CD14-positive monocyte (primary cell): Measurements from ENCODE around the gene PTPRN2. TPM values are rescaled to one million over a fixed set of nuclear protein-coding genes. Genes with fewer than 3 reads are reported as not detected.

Source experiments
- DNase-seq, 3 donors: peaks; one replicate each; pipeline ENCODE4 v3.0.0-alpha.2; 2011 to 2022
- H2AFZ ChIP-seq: 2 replicates; pipeline ENCODE4 v1.6.0; 2012; ENCODE audit warnings: mild to moderate bottlenecking, low read depth, low read length, inconsistent platforms; ENCODE audit not compliant: insufficient read depth, poor library complexity, severe bottlenecking
- H3K27ac ChIP-seq, 2 donors: 1 replicate in 1 of 2; 2 replicates in 1 of 2; pipeline ENCODE4 v1.5.1; 2012 to 2013; ENCODE audit warnings: low read length in 2 of 2, control low read depth in 1 of 2, inconsistent platforms in 1 of 2, low read depth in 1 of 2, mild to moderate bottlenecking in 1 of 2
- H3K27me3 ChIP-seq, 2 donors: one replicate each; pipeline versions ENCODE4 v1.6.0 to v1.6.1; 2011 to 2013; ENCODE audit warnings: low read length in 2 of 2; ENCODE audit not compliant: control insufficient read depth in 2 of 2, insufficient read depth in 2 of 2
- H3K36me3 ChIP-seq, 2 donors: replicated peaks in 1 of 2; 1 replicate in 1 of 2; 2 replicates in 1 of 2; pipeline versions ENCODE4 v1.5.1 to v1.6.1; 2012 to 2013; ENCODE audit warnings: low read length in 2 of 2, control low read depth in 1 of 2, inconsistent platforms in 1 of 2, mild to moderate bottlenecking in 1 of 2; ENCODE audit not compliant: insufficient read depth in 2 of 2, control insufficient read depth in 1 of 2
- H3K4me1 ChIP-seq, 2 donors: 1 replicate in 1 of 2; 2 replicates in 1 of 2; pipeline versions ENCODE4 v1.5.1 to v1.6.1; 2012 to 2013; ENCODE audit warnings: low read length in 2 of 2, control low read depth in 1 of 2, inconsistent platforms in 1 of 2, mild to moderate bottlenecking in 1 of 2, moderate library complexity in 1 of 2; ENCODE audit not compliant: insufficient read depth in 2 of 2, control insufficient read depth in 1 of 2
- H3K4me2 ChIP-seq: replicated peaks from 2 replicates; pipeline ENCODE3; 2012; ENCODE audit warnings: low read length, moderate library complexity, mild to moderate bottlenecking; ENCODE audit not compliant: poor library complexity, severe bottlenecking; ENCODE audit errors: extremely low read depth
- H3K4me3 ChIP-seq, 3 experiments: fragments of 200-600 bp in 1 of 3; sonication (generic) in 1 of 3; replicated peaks in 1 of 3; 1 replicate in 2 of 3; 2 replicates in 1 of 3; pipeline ENCODE4 v1.5.1; 2011 to 2013; ENCODE audit warnings: low read length in 3 of 3, mild to moderate bottlenecking in 3 of 3, control low read depth in 2 of 3, low read depth in 2 of 3, inconsistent platforms in 1 of 3, moderate library complexity in 1 of 3
- H3K79me2 ChIP-seq: 2 replicates; pipeline ENCODE4 v1.6.0; 2012; ENCODE audit warnings: mild to moderate bottlenecking, control low read depth, inconsistent platforms, low read length, moderate library complexity; ENCODE audit not compliant: insufficient read depth
- H3K9ac ChIP-seq: 2 replicates; pipeline ENCODE4 v1.6.0; 2017; ENCODE audit warnings: low read length, mild to moderate bottlenecking; ENCODE audit not compliant: insufficient read depth, poor library complexity, severe bottlenecking
- H3K9me3 ChIP-seq, 2 donors: replicated peaks in 1 of 2; 1 replicate in 1 of 2; 2 replicates in 1 of 2; pipeline versions ENCODE4 v1.5.1 to v1.6.1; 2012 to 2013; ENCODE audit warnings: low read length in 2 of 2, control low read depth in 1 of 2; ENCODE audit not compliant: control insufficient read depth in 1 of 2, insufficient read depth in 1 of 2
- H4K20me1 ChIP-seq: 2 replicates; pipeline ENCODE4 v1.6.0; 2012; ENCODE audit warnings: mild to moderate bottlenecking, low read length, control low read depth, moderate library complexity; ENCODE audit not compliant: insufficient read depth
- H3K27ac Mint-ChIP-seq, 7 donors: one replicate each; pipeline ENCODE4 v1.8.0; 2020; ENCODE audit warnings: mild to moderate bottlenecking in 7 of 7, mixed read lengths in 7 of 7, moderate library complexity in 6 of 7, inconsistent platforms in 2 of 7
- H3K27me3 Mint-ChIP-seq, 3 donors: one replicate each; pipeline ENCODE4 v1.8.0; 2021 to 2022; ENCODE audit warnings: low read depth in 3 of 3, mild to moderate bottlenecking in 3 of 3, mixed read lengths in 3 of 3, moderate library complexity in 3 of 3, inconsistent platforms in 1 of 3
- H3K36me3 Mint-ChIP-seq, 2 donors: one replicate each; pipeline ENCODE4 v1.8.0; 2020; ENCODE audit warnings: mixed read lengths in 2 of 2, inconsistent platforms in 1 of 2, mild to moderate bottlenecking in 1 of 2
- H3K4me1 Mint-ChIP-seq: one replicate; pipeline ENCODE4 v1.8.0; 2020; ENCODE audit warnings: mild to moderate bottlenecking, mixed read lengths
- H3K4me3 Mint-ChIP-seq, 2 donors: one replicate each; pipeline ENCODE4 v1.8.0; 2020; ENCODE audit warnings: mild to moderate bottlenecking in 2 of 2, mixed read lengths in 2 of 2, moderate library complexity in 1 of 2
- H3K9me3 Mint-ChIP-seq, 7 donors: one replicate each; pipeline ENCODE4 v1.8.0; 2020 to 2022; ENCODE audit warnings: mixed read lengths in 7 of 7, mild to moderate bottlenecking in 6 of 7, moderate library complexity in 6 of 7, inconsistent platforms in 2 of 7
- WGBS: methylation state at CpG from one replicate; pipeline ENCODE4 v1.1.5; 2013; ENCODE audit warnings: missing lambda C conversion rate; ENCODE audit not compliant: insufficient coverage; 5-methylcytosine and 5-hydroxymethylcytosine counted together
- intact Hi-C, 2 donors: fragments of 100-400 bp; cut with micrococcal nuclease; formaldehyde crosslinking; loops; one replicate each; pipeline versions ENCODE4 v1.15.0 to v1.15.1; 2023
- polyA plus RNA-seq, 3 donors: library from polyadenylated mRNA; depleted of rRNA in 1 of 3; unstranded in 2 of 3; stranded (reverse) in 1 of 3; fragments of 300-500 nt in 2 of 3; fragments of >200 nt in 1 of 3; fragmentation: Illumina TruSeq in 2 of 3; gene quantifications; 1 replicate in 2 of 3; 2 replicates in 1 of 3; pipeline ENCODE4 v1.2.3, GENCODE V29; 2012 to 2021
- TF ChIP-seq, protein P1 (sequence below): fragments of 200-600 bp; IDR thresholded peaks from one replicate; pipeline ENCODE4 v1.8.0; 2022; ENCODE audit warnings: antibody characterized with exemption, mild to moderate bottlenecking

Gene PTPRN2
- polyA plus RNA-seq, 3 donors = 0.25 to 1.4 (median 0.97) TPM

DNA sequence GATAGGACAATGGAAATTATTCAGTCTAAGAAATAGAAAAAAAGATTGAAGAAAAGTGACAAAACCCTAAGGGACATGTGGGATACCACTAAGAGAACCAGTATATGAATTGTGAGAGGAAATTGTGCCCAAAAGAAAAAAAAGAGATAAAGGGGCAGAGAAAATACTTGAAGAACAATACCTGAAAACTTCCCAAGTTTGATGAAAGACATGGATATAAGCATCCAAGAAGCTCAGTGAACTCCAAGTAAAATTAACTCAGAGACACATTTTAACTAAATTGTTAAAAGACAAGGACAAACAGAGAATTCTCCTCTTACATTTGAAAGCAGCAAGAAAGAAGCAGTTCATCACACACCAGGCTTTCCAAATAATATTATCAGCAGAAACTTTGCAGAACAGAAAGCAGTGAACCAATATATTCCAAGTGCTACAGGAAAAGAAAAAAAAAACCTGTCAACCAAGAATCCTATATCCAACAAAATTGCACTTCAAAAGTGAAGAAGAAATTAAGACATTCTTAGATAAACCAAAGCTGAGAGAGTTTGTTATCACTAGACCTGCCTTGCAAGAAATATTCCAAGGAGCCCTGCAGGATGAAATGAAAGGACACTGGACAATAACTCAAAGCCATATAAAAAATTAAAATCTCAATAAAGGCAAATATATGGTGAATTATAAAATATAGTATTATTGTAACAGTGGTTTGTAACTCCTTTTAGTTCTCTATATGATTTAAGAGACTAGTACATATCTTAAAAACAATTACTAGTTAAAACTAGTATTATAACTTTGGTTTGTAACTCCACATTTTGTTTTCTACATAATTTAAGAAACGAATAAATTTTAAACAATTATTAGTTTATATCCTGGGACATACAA, 470.0 kb downstream of the PTPRN2 start:
- H3K9me3 ChIP-seq = peaks cover 73 to 91% of the 10 kb centered on the region in 2 donors
- intact Hi-C loops = no loop called here
- H3K9me3 Mint-ChIP-seq = peaks cover 50 to 80% (median 71%) of the 10 kb centered on the region in 7 donors
- H3K4me2 ChIP-seq = no peak overlapping the region
- no peak overlapping the region for H3K27ac Mint-ChIP-seq
- no CpG with 5 or more reads among the region's 1 CpG for whole genome bisulfite sequencing
- H3K27ac ChIP-seq = no peak overlapping the region
- peaks cover 0 to 2% (median 1%) of the 10 kb centered on the region in 3 donors for H3K27me3 Mint-ChIP-seq
- H3K4me3 Mint-ChIP-seq = no peak overlapping the region
- H3K36me3 ChIP-seq = no peaks in the 10 kb centered on the region
- no peak overlapping the region for H3K9ac ChIP-seq
- no peaks in the 10 kb centered on the region for H3K79me2 ChIP-seq
- H3K4me3 ChIP-seq = no peak overlapping the region
- H3K27me3 ChIP-seq = no peaks in the 10 kb centered on the region
- no peaks in the 10 kb centered on the region for H3K4me1 ChIP-seq
- DNase-seq = no peak
- no peaks in the 10 kb centered on the region for H4K20me1 ChIP-seq
- H3K4me1 Mint-ChIP-seq = no peaks in the 10 kb centered on the region
- H3K36me3 Mint-ChIP-seq = no peaks in the 10 kb centered on the region
- TF ChIP-seq, protein P1, sequence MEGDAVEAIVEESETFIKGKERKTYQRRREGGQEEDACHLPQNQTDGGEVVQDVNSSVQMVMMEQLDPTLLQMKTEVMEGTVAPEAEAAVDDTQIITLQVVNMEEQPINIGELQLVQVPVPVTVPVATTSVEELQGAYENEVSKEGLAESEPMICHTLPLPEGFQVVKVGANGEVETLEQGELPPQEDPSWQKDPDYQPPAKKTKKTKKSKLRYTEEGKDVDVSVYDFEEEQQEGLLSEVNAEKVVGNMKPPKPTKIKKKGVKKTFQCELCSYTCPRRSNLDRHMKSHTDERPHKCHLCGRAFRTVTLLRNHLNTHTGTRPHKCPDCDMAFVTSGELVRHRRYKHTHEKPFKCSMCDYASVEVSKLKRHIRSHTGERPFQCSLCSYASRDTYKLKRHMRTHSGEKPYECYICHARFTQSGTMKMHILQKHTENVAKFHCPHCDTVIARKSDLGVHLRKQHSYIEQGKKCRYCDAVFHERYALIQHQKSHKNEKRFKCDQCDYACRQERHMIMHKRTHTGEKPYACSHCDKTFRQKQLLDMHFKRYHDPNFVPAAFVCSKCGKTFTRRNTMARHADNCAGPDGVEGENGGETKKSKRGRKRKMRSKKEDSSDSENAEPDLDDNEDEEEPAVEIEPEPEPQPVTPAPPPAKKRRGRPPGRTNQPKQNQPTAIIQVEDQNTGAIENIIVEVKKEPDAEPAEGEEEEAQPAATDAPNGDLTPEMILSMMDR = no peak
- H2AFZ ChIP-seq = no peak overlapping the region

DNA sequence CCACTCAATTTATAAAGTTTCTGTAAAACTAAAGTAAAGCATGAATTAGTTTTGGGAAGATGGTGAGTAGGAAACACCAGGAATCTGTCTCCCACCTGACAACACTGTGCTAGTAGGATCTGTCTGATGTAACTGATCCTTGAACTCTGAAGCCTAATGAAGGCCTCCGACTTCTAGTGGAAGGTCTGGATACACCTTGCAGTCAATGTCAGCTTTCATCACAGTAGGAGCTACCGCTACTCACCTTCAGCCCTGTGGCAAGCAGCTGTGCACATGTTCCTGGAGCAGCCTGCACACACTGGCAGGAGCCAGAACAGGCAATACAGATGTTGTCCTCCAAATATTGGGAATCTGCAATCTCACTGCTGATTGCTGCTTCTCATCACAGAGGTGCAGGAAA, 471.4 kb downstream of the PTPRN2 start:
- Mint-ChIP-seq H3K4me3 (no peak overlapping the region), H3K4me1 (no peaks in the 10 kb centered on the region), H3K36me3 (no peaks in the 10 kb centered on the region), H3K9me3 (peaks cover 46 to 79% (median 70%) of the 10 kb centered on the region in 7 donors), H3K27ac (no peak overlapping the region), H3K27me3 (peaks cover 0 to 2% (median 1%) of the 10 kb centered on the region in 3 donors)
- DNase-seq = no peak
- no peak overlapping the region for H3K27ac ChIP-seq
- no peak overlapping the region for H2AFZ ChIP-seq
- TF ChIP-seq, protein P1 = no peak
- 95% methylated on average over 2 of the region's 2 CpGs for WGBS
- peaks cover 73 to 91% of the 10 kb centered on the region in 2 donors for H3K9me3 ChIP-seq
- no peaks in the 10 kb centered on the region for H3K27me3 ChIP-seq
- H3K36me3 ChIP-seq = no peaks in the 10 kb centered on the region
- no peak overlapping the region for H3K9ac ChIP-seq
- no peaks in the 10 kb centered on the region for H3K4me1 ChIP-seq
- no peaks in the 10 kb centered on the region for H4K20me1 ChIP-seq
- H3K79me2 ChIP-seq = no peaks in the 10 kb centered on the region
- intact Hi-C loops = no loop called here
- no peak overlapping the region for H3K4me2 ChIP-seq
- H3K4me3 ChIP-seq = no peak overlapping the region
